OCI-LY3 (cell line): ENCODE measurements around the gene OSBPL9.

Experiments used
- EZH2phosphoT487 ChIP-seq: fragments of 200-600 bp; shearing (Covaris generic); IDR thresholded peaks from 2 replicates; pipeline ENCODE4 v1.6.1; 2018; ENCODE audit warnings: antibody characterized with exemption, mixed run types, low read depth
- TF ChIP-seq, protein P1 (sequence below): fragments of 200-600, 300-600 bp; sonication (generic); IDR thresholded peaks from 2 replicates; pipeline ENCODE4 v1.5.1; 2014; ENCODE audit warnings: antibody characterized with exemption, low read length, low read depth

DNA sequence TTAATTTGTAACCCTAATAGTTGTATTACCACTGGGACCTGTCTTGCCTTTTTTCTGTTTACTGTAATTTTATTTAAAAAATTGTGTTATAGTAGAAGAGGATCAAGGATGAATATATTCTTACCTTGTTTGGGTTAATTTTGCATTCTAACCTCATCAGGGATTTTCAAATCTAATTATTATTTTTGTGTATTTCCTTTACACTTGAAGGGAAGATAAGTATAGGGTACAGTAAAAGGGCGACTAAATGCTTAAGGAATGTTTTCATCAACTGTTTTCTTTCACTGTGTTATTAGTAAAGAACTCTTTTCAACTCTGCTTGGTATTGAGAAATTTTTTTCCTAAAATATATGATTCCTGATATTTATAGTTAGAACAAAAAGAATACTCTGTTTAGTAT lies 33.3 kb downstream of the OSBPL9 start:
- TF ChIP-seq, protein P1, sequence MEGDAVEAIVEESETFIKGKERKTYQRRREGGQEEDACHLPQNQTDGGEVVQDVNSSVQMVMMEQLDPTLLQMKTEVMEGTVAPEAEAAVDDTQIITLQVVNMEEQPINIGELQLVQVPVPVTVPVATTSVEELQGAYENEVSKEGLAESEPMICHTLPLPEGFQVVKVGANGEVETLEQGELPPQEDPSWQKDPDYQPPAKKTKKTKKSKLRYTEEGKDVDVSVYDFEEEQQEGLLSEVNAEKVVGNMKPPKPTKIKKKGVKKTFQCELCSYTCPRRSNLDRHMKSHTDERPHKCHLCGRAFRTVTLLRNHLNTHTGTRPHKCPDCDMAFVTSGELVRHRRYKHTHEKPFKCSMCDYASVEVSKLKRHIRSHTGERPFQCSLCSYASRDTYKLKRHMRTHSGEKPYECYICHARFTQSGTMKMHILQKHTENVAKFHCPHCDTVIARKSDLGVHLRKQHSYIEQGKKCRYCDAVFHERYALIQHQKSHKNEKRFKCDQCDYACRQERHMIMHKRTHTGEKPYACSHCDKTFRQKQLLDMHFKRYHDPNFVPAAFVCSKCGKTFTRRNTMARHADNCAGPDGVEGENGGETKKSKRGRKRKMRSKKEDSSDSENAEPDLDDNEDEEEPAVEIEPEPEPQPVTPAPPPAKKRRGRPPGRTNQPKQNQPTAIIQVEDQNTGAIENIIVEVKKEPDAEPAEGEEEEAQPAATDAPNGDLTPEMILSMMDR: no peak
- TF ChIP-seq EZH2phosphoT487: no peak
